K562 (cell line): ENCODE measurements around the gene SYVN1. TPM values are rescaled to one million over a fixed set of nuclear protein-coding genes. Genes with fewer than 3 reads are reported as not detected.

Experiments
- ATAC-seq: fragments of 200-7000 bp; cut with Tn5 transposase; 3 replicates; pipeline ENCODE4 v1.9.1; 2020; ENCODE audit warnings: moderate library complexity
- BruUV-seq: library from RNA; stranded (reverse); fragments of 400-500 nt; replicated peaks from 2 replicates; lab custom pipeline; 2021; lab: Mats Ljungman, UMichigan
- CTCF ChIA-PET: fragments of 300-600 bp; formaldehyde crosslinking; extraction: SDS; loops from one replicate; lab custom pipeline; 2021; ENCODE audit warnings: low intra/inter-chr PET ratio; lab: Yijun Ruan, JAX
- POLR2A ChIA-PET: fragments of 300-600, 350-650 bp; sonication (Branson Sonifier 250); formaldehyde crosslinking; extraction: SDS; loops from one replicate; lab custom pipeline; 2021; ENCODE audit warnings: antibody characterized with exemption, inconsistent platforms; lab: Yijun Ruan, JAX
- DNase-seq, 4 experiments: peaks; one replicate each; pipeline versions ENCODE4 v3.0.0 to v3.0.0-alpha.2; 2011 to 2018; ENCODE audit warnings: low spot score in 3 of 4, mixed read lengths in 3 of 4; ENCODE audit errors: extremely low read depth in 1 of 4
- FAIRE-seq: peaks from 2 replicates; lab custom pipeline; 2011; peaks lifted over from hg19 to GRCh38; lab: Jason Lieb, UNC
- H2AFZ ChIP-seq: 2 replicates; pipeline ENCODE4 v1.6.0; 2011; ENCODE audit warnings: low read depth, low read length, control low read depth, inconsistent platforms
- H3K27ac ChIP-seq: fragments of 200-600 bp; 3 replicates; pipeline ENCODE4 v1.8.0; 2011; ENCODE audit warnings: low read depth, mild to moderate bottlenecking, control low read depth, inconsistent platforms, low read length, moderate library complexity, mixed read lengths; ENCODE audit errors: extremely low read depth
- H3K27me3 ChIP-seq, 2 experiments: fragments of 300-600 bp in 1 of 2; 2 replicates in 1 of 2; 3 replicates in 1 of 2; pipeline versions ENCODE4 v1.6.0 to v1.8.0; 2011; ENCODE audit warnings: inconsistent platforms in 2 of 2, low read length in 2 of 2, mild to moderate bottlenecking in 1 of 2, mixed read lengths in 1 of 2, moderate library complexity in 1 of 2; ENCODE audit not compliant: control insufficient read depth in 2 of 2, insufficient read depth in 2 of 2
- H3K36me3 ChIP-seq: fragments of 300-600 bp; 3 replicates; pipeline ENCODE4 v1.8.0; 2011; ENCODE audit warnings: mild to moderate bottlenecking, low read length, inconsistent platforms; ENCODE audit not compliant: control insufficient read depth, insufficient read depth
- H3K4me1 ChIP-seq, 2 experiments: fragments of 200-600 bp in 1 of 2; replicated peaks in 1 of 2; 2 replicates in 1 of 2; 3 replicates in 1 of 2; pipeline versions ENCODE4 v1.5.1 to v1.8.0; 2011; ENCODE audit warnings: inconsistent platforms in 2 of 2, low read length in 2 of 2, mild to moderate bottlenecking in 1 of 2, mixed read lengths in 1 of 2, moderate library complexity in 1 of 2; ENCODE audit not compliant: control insufficient read depth in 2 of 2, insufficient read depth in 2 of 2
- H3K4me2 ChIP-seq: 2 replicates; pipeline ENCODE4 v1.6.1; 2011; ENCODE audit warnings: low read length, control low read depth, inconsistent platforms, mixed read lengths; ENCODE audit not compliant: insufficient read depth
- H3K4me3 ChIP-seq: fragments of 200-600 bp; sonication (generic), shearing (Covaris generic); 2 replicates; pipeline ENCODE4 v1.5.1; 2016; ENCODE audit warnings: control low read depth, inconsistent platforms
- H3K79me2 ChIP-seq: fragments of 200-600 bp; 3 replicates; pipeline ENCODE4 v1.8.0; 2011; ENCODE audit warnings: low read length, inconsistent platforms; ENCODE audit not compliant: control insufficient read depth, insufficient read depth
- H3K9ac ChIP-seq, 2 experiments: 2 replicates each; pipeline versions ENCODE4 v1.6.0 to v1.6.1; 2011; ENCODE audit warnings: low read depth in 2 of 2, low read length in 2 of 2, control low read depth in 1 of 2, inconsistent platforms in 1 of 2, mild to moderate bottlenecking in 1 of 2, mixed read lengths in 1 of 2; ENCODE audit not compliant: insufficient read depth in 1 of 2
- H3K9me1 ChIP-seq: one replicate; pipeline ENCODE4 v1.6.0; 2011; ENCODE audit warnings: inconsistent platforms, mild to moderate bottlenecking, low read length, moderate library complexity; ENCODE audit not compliant: control insufficient read depth, insufficient read depth
- H3K9me3 ChIP-seq: replicated peaks from 2 replicates; pipeline ENCODE4 v1.5.1; 2011; ENCODE audit warnings: low read depth, low read length, inconsistent platforms; ENCODE audit not compliant: control insufficient read depth, insufficient read depth
- H4K20me1 ChIP-seq: replicated peaks from 2 replicates; pipeline ENCODE4 v1.6.1; 2011; ENCODE audit warnings: low read length, inconsistent platforms, mixed read lengths; ENCODE audit not compliant: control insufficient read depth, insufficient read depth
- BACH1 ChIP-seq: fragments of 200-800 bp; sonication (Bioruptor generic); IDR thresholded peaks from 2 replicates; pipeline ENCODE4 v1.6.1; 2016; ENCODE audit warnings: missing genetic modification characterization, missing compliant biosample characterization
- BMI1 ChIP-seq: fragments of 150-350 bp; IDR thresholded peaks from 2 replicates; pipeline ENCODE4 v1.6.1; 2014; ENCODE audit warnings: low read length
- ESRRB ChIP-seq: fragments of 250-450 bp; sonication (Bioruptor Pico); IDR thresholded peaks from 2 replicates; pipeline ENCODE4 v1.5.0; 2020; ENCODE audit warnings: mild to moderate bottlenecking, moderate library complexity, borderline replicate concordance
- FOS ChIP-seq: IDR thresholded peaks from 3 replicates; pipeline ENCODE4 v1.6.1; 2011; ENCODE audit not compliant: insufficient read length; ENCODE audit errors: extremely low read depth
- FOXP1 ChIP-seq: sonication (generic); formaldehyde crosslinking; IDR thresholded peaks from 2 replicates; pipeline ENCODE4 v1.8.0; 2022; ENCODE audit warnings: mild to moderate bottlenecking, missing genetic modification reagents
- GATA2 ChIP-seq: sonication (generic); formaldehyde crosslinking; IDR thresholded peaks from 2 replicates; pipeline ENCODE4 v1.4.0; 2020; ENCODE audit warnings: mild to moderate bottlenecking, missing genetic modification reagents
- HDGF ChIP-seq: fragments of 450-650 bp; IDR thresholded peaks from 2 replicates; pipeline ENCODE4 v1.6.1; 2016
- MCM3 ChIP-seq: fragments of 450-650 bp; IDR thresholded peaks from 2 replicates; pipeline ENCODE4 v1.6.1; 2016
- NFIC ChIP-seq: fragments of 450-650 bp; IDR thresholded peaks from 2 replicates; pipeline ENCODE4 v1.6.1; 2017; ENCODE audit warnings: mild to moderate bottlenecking, inconsistent platforms
- NFRKB ChIP-seq: fragments of 450-650 bp; IDR thresholded peaks from 2 replicates; pipeline ENCODE4 v1.6.1; 2016; ENCODE audit warnings: low read depth
- RCOR1 ChIP-seq, 2 experiments: IDR thresholded peaks; 2 replicates each; pipeline ENCODE4 v1.6.1; 2012; ENCODE audit warnings: low read depth in 2 of 2, low read length in 2 of 2, borderline replicate concordance in 1 of 2, improper control_type of control experiment in 1 of 2
- SNIP1 ChIP-seq: fragments of 450-650 bp; IDR thresholded peaks from 2 replicates; pipeline ENCODE4 v1.7.1; 2017; ENCODE audit warnings: low read depth, mild to moderate bottlenecking
- XRCC4 ChIP-seq: IDR thresholded peaks from one replicate; pipeline ENCODE4 v1.6.1; 2011; ENCODE audit not compliant: insufficient read depth, insufficient read length; ENCODE audit errors: extremely low read depth
- ZFX ChIP-seq: sonication (generic); formaldehyde crosslinking; IDR thresholded peaks from 2 replicates; pipeline ENCODE4 v1.8.0; 2022; ENCODE audit warnings: mild to moderate bottlenecking, missing genetic modification reagents, moderate library complexity
- ZNF146 ChIP-seq: IDR thresholded peaks from one replicate; pipeline ENCODE4 v1.6.1; 2018; ENCODE audit warnings: missing compliant biosample characterization; ENCODE audit not compliant: unreplicated experiment
- ZNF511 ChIP-seq: sonication (generic); formaldehyde crosslinking; IDR thresholded peaks from 2 replicates; pipeline ENCODE4 v1.8.0; 2022; ENCODE audit warnings: mild to moderate bottlenecking, missing genetic modification reagents
- ZNF609 ChIP-seq: sonication (generic); formaldehyde crosslinking; IDR thresholded peaks from 2 replicates; pipeline ENCODE4 v1.8.1; 2023; ENCODE audit warnings: missing genetic modification reagents, mild to moderate bottlenecking, borderline replicate concordance
- ZNF699 ChIP-seq: fragments of 250-450 bp; sonication (Bioruptor Pico); IDR thresholded peaks from 2 replicates; pipeline ENCODE4 v1.8.0; 2021; ENCODE audit warnings: mild to moderate bottlenecking, moderate library complexity; ENCODE audit not compliant: insufficient replicate concordance
- WGBS: fragments of 100-300 bp; shearing (Covaris generic); methylation state at CpG from one replicate; pipeline ENCODE4 v1.1.6; 2016; ENCODE audit warnings: low coverage, mixed read lengths; ENCODE audit not compliant: insufficient coverage; ENCODE audit errors: missing lambda C conversion rate; 5-methylcytosine and 5-hydroxymethylcytosine counted together
- in situ Hi-C: fragments of 300-500 bp; cut with MboI; formaldehyde crosslinking; loops from 4 replicates; pipeline ENCODE4 v1.15.0; 2018; ENCODE audit warnings: inconsistent platforms, mixed read lengths
- intact Hi-C: fragments of 100-400 bp; cut with micrococcal nuclease; formaldehyde crosslinking; loops from 2 replicates; pipeline ENCODE4 v1.14.2; 2022
- polyA plus RNA-seq, 8 experiments: library from polyadenylated mRNA; depleted of rRNA in 4 of 8; stranded (reverse) in 5 of 8; unstranded in 3 of 8; fragments of >200 nt; fragmentation: Nextera tagmentation in 2 of 8; fragmentation: Illumina TruSeq in 1 of 8; extraction: Ambion mirVana in 2 of 8; extraction: Trizol in 1 of 8; gene quantifications; 2 replicates each; pipeline versions ENCODE4 v1.2.1 to v1.2.3, GENCODE V29; 2011 to 2014; ENCODE audit warnings: inconsistent platforms in 1 of 8, missing spikeins in 1 of 8
- total RNA-seq, 7 experiments: library from RNA; depleted of rRNA in 6 of 7; stranded (reverse); fragments of >200 nt in 6 of 7; fragmentation: Illumina TruSeq in 2 of 7; extraction: Trizol in 2 of 7; gene quantifications; 2 replicates each; pipeline versions ENCODE4 v1.2.1 to v1.2.3, GENCODE V29; 2011 to 2021; ENCODE audit warnings: low replicate concordance in 1 of 7

SYVN1 gene
- total and polyA plus RNA-seq, 9 of the 15 experiments (the other 6 are each of a cell fraction or from before 2014, with no cell fraction given) = 0.41 to 47.4 (median 9.9) TPM

- H3K9me1 ChIP-seq = no peaks in the 10 kb centered on the region
- H3K4me1 ChIP-seq = peaks cover 21 to 48% of the 10 kb centered on the region in 2 experiments
- H2AFZ ChIP-seq = no peak overlapping the region
- ATAC-seq (peak; percentile 59), DNase-seq (peak; percentile 76 to 88 (median 80)), FAIRE-seq (peak; percentile 98)
- H3K9ac ChIP-seq = peak overlapping the region in 1 of 2 experiments; percentile 75; a peak in 2 of 4 replicates
- no peak overlapping the region for H3K4me3 ChIP-seq
- no peaks in the 10 kb centered on the region for H3K9me3 ChIP-seq
- ChIA-PET POLR2A (interaction anchor here (0.5 to 7.2 kb wide), 15 partner anchors 14 to 348 kb away, joined by 3 to 92 read pairs (median 4); partner anchors contain the start of genes BATF2, NEAT1, POLA2 and SPDYC), CTCF (interaction anchor here (0.7 to 1.9 kb wide), 3 partner anchors 70 to 219 kb away, joined by 6 to 16 read pairs (median 10); partner anchors contain the start of gene CAPN1)
- H3K4me2 ChIP-seq = peak overlapping the region; percentile 14; the same call in 1 of the 2 replicates
- H3K79me2 ChIP-seq = peaks cover 5% of the 10 kb centered on the region; the same call in 2 of the 3 replicates
- 6% methylated on average over 18 of the region's 18 CpGs for WGBS
- no TSS peak for BruUV-seq
- H4K20me1 ChIP-seq = no peaks in the 10 kb centered on the region
- intact Hi-C loops = loop anchor here (2.0 to 10.0 kb wide), 5 partner anchors 70 to 263 kb away; partner anchors contain the start of genes CAPN1 and CDC42EP2
- no peak overlapping the region; the same call in 2 of the 3 replicates for H3K27ac ChIP-seq
- in situ Hi-C loops = no loop called here
- H3K36me3 ChIP-seq = peaks cover 25% of the 10 kb centered on the region; the same call in 2 of the 3 replicates
- H3K27me3 ChIP-seq = no peaks in the 10 kb centered on the region
- TF ChIP-seq XRCC4 (no peak), BACH1 (no peak), ZNF699 (CRISPR knock-in tag) (no peak), ESRRB (CRISPR knock-in tag) (no peak), FOS (no peak), SNIP1 (no peak), ZNF511 (no peak), NFRKB (no peak), BMI1 (no peak), NFIC (no peak), ZNF146 (CRISPR knock-in tag) (no peak), ZFX (peak; percentile 51; the same call in 1 of the 2 replicates), HDGF (no peak), FOXP1 (no peak), ZNF609 (CRISPR knock-in tag) (no peak), GATA2 (CRISPR knock-in tag) (no peak), MCM3 (no peak), RCOR1 (IDR thresholded peaks at IDR 0.05; ENCODE audit: borderline replicate concordance in 1 of 2, low read depth in 2 of 2, low read length in 2 of 2) (peak in 1 of 2 experiments; percentile 37; a peak in 1 of 4 replicates)
Measured at GRCh38 chr11:65110354-65110861, 23.9 kb downstream of the SYVN1 start.
